Skeletal muscle tissue (tissue), 4 donors: ENCODE data around the gene ELF1. TPM values are rescaled to one million over a fixed set of nuclear protein-coding genes. Genes with fewer than 3 reads are reported as not detected.

Experiments used
- H3K27ac ChIP-seq: one replicate; pipeline ENCODE4 v1.7.0; 2013; ENCODE audit warnings: mild to moderate bottlenecking, low read depth, low read length, inconsistent platforms
- H3K27me3 ChIP-seq, 3 donors: one replicate each; pipeline ENCODE4 v1.7.0; 2013; ENCODE audit warnings: low read length in 3 of 3; ENCODE audit not compliant: control insufficient read depth in 3 of 3, insufficient read depth in 3 of 3
- H3K36me3 ChIP-seq, 3 donors: one replicate each; pipeline ENCODE4 v1.7.0; 2013; ENCODE audit warnings: low read length in 3 of 3; ENCODE audit not compliant: control insufficient read depth in 3 of 3, insufficient read depth in 3 of 3
- H3K4me1 ChIP-seq, 3 donors: one replicate each; pipeline ENCODE4 v1.7.0; 2013; ENCODE audit warnings: low read length in 3 of 3, mild to moderate bottlenecking in 3 of 3; ENCODE audit not compliant: control insufficient read depth in 3 of 3, insufficient read depth in 3 of 3
- H3K4me3 ChIP-seq, 3 donors: one replicate each; pipeline ENCODE4 v1.7.0; 2013; ENCODE audit warnings: low read length in 3 of 3
- H3K9ac ChIP-seq, 3 donors: one replicate each; pipeline ENCODE4 v1.7.0; 2013; ENCODE audit warnings: low read length in 3 of 3, mild to moderate bottlenecking in 3 of 3, moderate library complexity in 2 of 3, low read depth in 1 of 3
- H3K9me3 ChIP-seq, 3 donors: one replicate each; pipeline ENCODE4 v1.7.0; 2013; ENCODE audit warnings: low read length in 3 of 3; ENCODE audit not compliant: control insufficient read depth in 3 of 3
- total RNA-seq: library from RNA; depleted of rRNA; stranded (reverse); fragments of >200 nt; gene quantifications from one replicate; pipeline ENCODE4 v1.2.3, GENCODE V29; 2014
- donor health status: Osteomylitis.

Gene ELF1
- total RNA-seq, 1 donor from 2014 or later, result 33.9 TPM

DNA sequence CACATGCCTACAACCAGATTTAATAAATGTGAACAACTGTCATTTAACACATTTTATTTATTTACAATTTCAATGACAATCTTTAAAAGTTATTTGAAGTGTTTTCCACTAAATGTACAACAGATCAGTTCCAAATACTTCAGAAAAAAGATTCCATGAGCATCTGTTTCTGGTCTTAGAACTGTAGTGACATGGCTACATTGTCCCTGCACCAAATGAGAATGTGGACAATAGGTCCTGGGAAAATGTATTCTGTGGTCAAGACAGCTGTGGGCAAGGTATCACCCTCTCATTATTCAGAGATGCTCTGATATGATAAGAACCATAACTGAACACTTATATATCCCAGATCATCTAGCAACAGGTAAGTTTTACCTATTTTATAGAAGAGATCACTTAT, 43.7 kb downstream of the ELF1 start:
- no peak overlapping the region for H3K27ac ChIP-seq
- H3K9ac ChIP-seq, result no peak overlapping the region
- peaks cover 0 to 1% (median 0%) of the 10 kb centered on the region in 3 donors for H3K36me3 ChIP-seq
- H3K9me3 ChIP-seq, result no peaks in the 10 kb centered on the region
- no peaks in the 10 kb centered on the region for H3K27me3 ChIP-seq
- H3K4me1 ChIP-seq, result peaks cover 18 to 40% (median 35%) of the 10 kb centered on the region in 3 donors
- H3K4me3 ChIP-seq, result no peak overlapping the region

DNA sequence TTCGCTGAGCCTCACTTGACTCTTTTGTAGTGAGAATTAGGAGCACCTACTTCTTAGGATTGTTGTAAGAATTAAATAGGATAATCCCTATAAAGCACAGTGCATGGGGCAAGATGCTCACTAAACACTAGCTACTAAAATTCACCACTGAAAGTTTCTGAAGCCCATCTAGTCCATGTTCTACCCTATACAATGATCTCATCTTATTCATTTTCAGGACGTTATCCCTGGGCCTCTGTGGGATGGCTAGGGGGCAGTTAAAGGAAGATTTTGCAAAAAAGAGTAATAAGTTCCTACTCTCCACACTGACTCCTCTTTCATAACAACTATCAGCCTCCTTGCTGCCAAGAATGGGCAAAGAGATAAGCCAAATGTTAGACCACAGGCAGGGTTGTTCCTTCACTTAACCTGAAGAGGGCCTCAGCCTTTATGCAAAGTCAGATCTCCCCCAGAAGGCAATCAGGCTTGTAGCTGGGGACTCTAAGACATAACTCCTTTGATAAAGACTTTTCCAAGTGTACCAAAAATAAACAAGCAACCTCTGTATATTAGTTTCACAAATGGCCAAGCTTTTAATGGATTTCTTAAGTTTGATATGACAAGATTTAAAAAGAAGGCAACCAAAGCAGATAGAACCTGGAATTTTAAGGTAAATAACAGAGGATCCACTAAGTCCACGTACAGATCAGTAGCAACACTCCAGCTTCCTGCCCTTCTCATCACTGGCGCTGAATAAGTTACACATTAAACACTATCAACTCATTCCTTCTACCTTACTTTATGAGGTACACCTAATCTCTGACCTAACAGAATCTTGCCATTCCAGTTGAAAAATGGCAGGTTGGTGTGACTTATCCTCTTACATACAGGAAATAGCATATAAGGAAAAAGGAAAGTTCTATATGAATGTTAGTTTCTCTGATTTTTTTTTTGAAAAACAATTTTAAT, 44.4 kb downstream of the ELF1 start:
- Histone ChIP-seq H3K4me1 (peaks cover 19 to 42% (median 36%) of the 10 kb centered on the region in 3 donors), H3K27ac (no peak overlapping the region), H3K9ac (no peak overlapping the region), H3K36me3 (peaks cover 0 to 1% (median 0%) of the 10 kb centered on the region in 3 donors), H3K4me3 (no peak overlapping the region), H3K9me3 (no peaks in the 10 kb centered on the region), H3K27me3 (no peaks in the 10 kb centered on the region)

DNA sequence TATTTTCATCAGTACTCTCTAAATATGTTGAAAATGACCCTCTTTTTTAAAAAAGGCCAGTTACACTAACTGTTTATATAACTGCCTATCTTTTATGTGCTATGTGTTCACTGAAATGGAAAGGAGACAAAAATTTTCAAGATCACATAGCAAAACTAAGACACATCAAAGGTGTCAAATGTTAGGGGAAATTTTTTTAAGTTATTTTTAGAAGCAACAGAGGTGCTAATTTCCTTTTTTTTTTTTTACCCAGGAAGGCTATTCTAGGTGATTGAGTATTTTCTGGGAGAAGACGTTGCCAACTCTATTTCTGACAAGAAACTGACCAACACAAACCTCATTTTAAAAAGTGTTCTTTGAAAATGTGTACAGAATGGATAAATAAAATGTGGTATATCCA, 45.7 kb downstream of the ELF1 start:
- Histone ChIP-seq H3K4me1 (peaks cover 19 to 40% (median 39%) of the 10 kb centered on the region in 3 donors), H3K27ac (no peak overlapping the region), H3K9me3 (no peaks in the 10 kb centered on the region), H3K9ac (peak overlapping the region in 1 of 3 donors; percentile 25), H3K36me3 (no peaks in the 10 kb centered on the region), H3K27me3 (no peaks in the 10 kb centered on the region), H3K4me3 (no peak overlapping the region)

DNA sequence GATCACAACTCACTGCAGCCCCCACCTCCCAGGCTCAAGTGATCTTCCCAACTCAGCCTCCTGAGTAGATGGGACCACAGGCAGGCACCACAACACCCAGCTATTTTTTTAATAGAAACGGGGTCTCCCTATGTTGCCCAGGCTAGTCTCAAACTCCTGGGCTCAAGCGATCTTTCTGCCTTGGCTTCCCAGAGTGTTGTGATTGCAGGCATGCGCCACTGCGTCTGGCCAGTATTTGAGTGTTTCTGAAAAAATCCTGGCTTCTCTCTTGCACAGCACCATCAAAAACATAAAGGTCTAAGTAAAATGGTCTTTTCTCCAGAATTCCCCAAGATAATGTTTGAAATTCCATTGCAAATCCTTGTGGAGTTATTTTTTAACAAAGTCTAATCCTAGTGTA, 47.8 kb downstream of the ELF1 start:
- no peak overlapping the region for H3K4me3 ChIP-seq
- H3K36me3 ChIP-seq, result no peaks in the 10 kb centered on the region
- peaks cover 21 to 39% (median 38%) of the 10 kb centered on the region in 3 donors for H3K4me1 ChIP-seq
- no peak overlapping the region for H3K9ac ChIP-seq
- no peak overlapping the region for H3K27ac ChIP-seq
- no peaks in the 10 kb centered on the region for H3K27me3 ChIP-seq
- H3K9me3 ChIP-seq, result no peaks in the 10 kb centered on the region

DNA sequence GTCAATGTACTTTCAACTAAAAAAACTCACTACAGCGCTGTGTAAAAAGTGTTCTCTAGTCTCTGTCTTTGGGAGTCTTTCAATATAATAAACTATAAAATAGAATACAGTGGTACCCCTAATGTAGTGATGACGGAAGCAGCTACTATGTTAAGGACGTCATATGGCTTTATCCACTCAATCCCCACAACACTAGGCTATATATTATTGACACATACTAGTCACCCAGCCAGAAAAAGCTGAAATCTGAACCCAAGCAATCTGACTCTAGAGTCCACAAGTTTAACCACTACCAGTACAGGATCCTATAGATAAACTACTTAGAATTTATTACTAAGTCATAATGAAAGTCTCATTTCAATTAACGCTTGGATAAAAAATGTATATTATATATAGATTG, 48.3 kb downstream of the ELF1 start:
- Histone ChIP-seq H3K4me1 (peaks cover 21 to 39% (median 38%) of the 10 kb centered on the region in 3 donors), H3K27me3 (no peaks in the 10 kb centered on the region), H3K4me3 (no peak overlapping the region), H3K9me3 (no peaks in the 10 kb centered on the region), H3K9ac (no peak overlapping the region), H3K36me3 (no peaks in the 10 kb centered on the region), H3K27ac (no peak overlapping the region)

DNA sequence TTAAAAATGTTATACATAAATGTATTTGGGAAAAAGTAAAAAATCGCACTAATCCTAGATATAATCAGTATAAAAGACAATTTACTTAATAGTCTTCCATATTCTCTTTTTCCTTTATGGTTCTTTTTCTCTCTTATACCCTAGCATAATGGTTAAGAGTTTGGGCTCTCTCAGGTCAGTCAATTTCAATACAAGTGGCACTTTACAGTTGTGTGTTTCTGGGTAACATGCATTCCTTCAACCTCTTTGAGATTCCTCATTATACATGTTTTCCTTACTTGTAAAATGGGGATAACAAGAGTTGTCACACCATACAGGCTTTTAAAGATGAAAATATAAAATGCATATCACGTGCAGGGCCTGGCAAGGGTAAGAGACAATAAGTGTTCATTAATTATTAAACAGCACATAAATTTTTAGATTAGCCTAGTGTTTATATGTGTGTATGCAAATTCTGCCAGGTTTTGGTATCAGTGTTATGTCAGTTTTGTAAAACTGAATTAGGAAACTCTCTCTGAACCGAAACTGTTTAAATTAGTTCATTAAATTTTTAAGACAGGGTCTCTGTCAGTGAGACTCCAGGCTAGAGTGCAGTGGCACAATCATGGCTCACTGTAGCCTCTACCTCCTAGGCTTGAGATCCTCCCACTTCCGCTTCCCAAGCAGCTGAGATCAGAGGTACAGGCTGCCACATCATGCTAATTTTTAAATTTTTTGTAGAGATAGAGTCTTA, 49.8 kb downstream of the ELF1 start:
- no peak overlapping the region for H3K27ac ChIP-seq

DNA sequence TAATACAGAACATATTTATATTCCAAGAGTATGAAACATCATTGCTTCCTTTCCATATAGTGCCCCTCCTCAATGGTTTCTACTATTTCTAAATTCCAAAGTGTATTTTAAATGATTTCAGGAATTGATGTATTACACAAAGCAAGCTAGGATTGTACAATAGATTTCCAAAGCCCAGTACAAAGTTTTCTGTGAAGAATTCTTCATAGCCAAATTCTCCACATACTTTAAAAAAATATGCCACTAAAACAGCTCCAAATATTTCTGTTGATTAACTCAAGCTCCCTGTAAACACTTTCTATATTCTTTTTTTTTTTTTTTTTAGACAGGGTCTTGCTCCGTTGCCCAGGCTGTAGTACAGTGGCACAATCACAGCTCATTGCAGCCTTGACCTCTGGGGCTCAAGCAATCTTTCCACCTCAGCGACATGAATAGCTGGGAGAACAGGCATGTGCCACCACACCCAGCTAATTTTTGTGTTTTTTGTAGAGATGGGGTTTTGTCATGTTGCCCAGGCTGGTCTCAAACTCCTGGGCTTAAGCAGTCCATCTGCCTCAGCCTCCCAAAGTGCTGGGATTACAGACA, 50.6 kb downstream of the ELF1 start:
- H3K9ac ChIP-seq, result no peak overlapping the region
- peaks cover 6 to 22% (median 19%) of the 10 kb centered on the region in 3 donors for H3K4me1 ChIP-seq
- H3K4me3 ChIP-seq, result no peak overlapping the region
- no peak overlapping the region for H3K27ac ChIP-seq
- H3K27me3 ChIP-seq, result no peaks in the 10 kb centered on the region
- no peaks in the 10 kb centered on the region for H3K36me3 ChIP-seq
- no peaks in the 10 kb centered on the region for H3K9me3 ChIP-seq

More for the DNA sequence above, 49.8 kb downstream of the ELF1 start:
- Histone ChIP-seq H3K9me3 (no peaks in the 10 kb centered on the region), H3K27me3 (no peaks in the 10 kb centered on the region), H3K4me3 (no peak overlapping the region), H3K4me1 (peaks cover 14 to 30% (median 26%) of the 10 kb centered on the region in 3 donors), H3K36me3 (no peaks in the 10 kb centered on the region), H3K9ac (no peak overlapping the region)

DNA sequence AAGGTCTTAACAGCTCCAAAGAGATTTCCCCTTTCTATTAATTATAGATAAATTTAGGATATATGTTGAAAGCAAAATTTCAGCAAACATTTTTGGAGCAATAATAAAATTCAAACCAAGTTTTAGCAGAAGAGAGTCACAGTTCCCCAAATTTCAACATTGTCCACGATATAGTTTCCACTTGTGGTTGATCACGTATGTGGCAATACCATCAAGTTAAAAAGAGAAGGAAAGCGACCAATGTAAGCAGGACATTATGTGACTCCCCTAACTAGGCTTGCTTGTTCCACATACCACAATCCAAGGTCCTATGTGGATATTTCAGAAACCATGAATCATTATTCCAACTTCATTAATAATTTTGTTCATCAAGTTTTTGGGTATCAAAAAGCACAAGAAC, 52.8 kb downstream of the ELF1 start:
- Histone ChIP-seq H3K4me1 (peaks cover 6 to 17% (median 10%) of the 10 kb centered on the region in 3 donors), H3K4me3 (no peak overlapping the region), H3K27me3 (no peaks in the 10 kb centered on the region), H3K36me3 (no peaks in the 10 kb centered on the region), H3K27ac (no peak overlapping the region), H3K9ac (no peak overlapping the region), H3K9me3 (no peaks in the 10 kb centered on the region)

DNA sequence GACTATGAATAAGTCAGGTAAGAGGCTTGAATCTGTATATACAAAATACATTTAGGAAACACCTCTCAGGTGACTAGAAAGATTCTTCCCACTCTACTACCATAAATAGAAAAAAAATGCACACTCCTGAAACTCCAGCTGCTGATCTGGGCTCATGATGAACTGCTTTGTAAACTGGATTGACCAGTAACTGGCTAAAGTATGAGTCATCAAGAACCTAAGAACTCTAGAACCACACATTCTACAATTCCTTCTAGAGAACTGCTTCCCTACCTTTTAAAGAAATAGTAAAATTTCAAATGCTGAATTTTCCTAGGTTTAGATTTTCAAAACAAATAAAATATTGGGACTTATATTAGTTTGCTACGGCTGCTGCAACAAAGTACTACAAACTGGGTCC, 55.2 kb downstream of the ELF1 start:
- Histone ChIP-seq H3K27me3 (no peaks in the 10 kb centered on the region), H3K36me3 (peaks cover 0 to under 1% (median 0%) of the 10 kb centered on the region in 3 donors), H3K4me3 (no peak overlapping the region), H3K9ac (no peak overlapping the region), H3K9me3 (no peaks in the 10 kb centered on the region), H3K27ac (no peak overlapping the region), H3K4me1 (peaks cover 0 to 4% (median 2%) of the 10 kb centered on the region in 3 donors)
